ENCODE data around the gene ADGRD1.

DNA sequence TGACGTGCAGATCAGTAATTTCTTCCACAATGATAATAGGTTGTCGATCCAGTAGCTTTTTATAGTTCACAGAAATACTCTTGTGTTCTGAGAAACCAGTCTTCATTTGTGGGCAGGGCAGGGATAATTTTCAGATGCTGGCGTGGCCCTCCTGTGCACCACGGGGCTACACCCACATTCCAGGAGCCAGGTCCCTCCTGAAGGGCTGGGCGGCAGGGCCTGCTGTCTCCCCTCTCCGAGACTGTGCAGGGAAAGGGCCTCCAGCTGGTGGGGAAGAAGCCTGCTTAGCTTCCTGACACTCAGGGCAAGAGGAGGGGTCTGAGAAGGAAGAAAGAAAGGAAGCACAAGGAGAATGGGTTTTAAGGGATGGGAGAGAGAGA, 94.9 kb downstream of the ADGRD1 start:
- TF ChIP-seq POLR2A (IDR thresholded peaks at IDR 0.05) (no peak), EP300 (IDR thresholded peaks at IDR 0.05) (no peak)
- TF ChIP-seq, protein P1, sequence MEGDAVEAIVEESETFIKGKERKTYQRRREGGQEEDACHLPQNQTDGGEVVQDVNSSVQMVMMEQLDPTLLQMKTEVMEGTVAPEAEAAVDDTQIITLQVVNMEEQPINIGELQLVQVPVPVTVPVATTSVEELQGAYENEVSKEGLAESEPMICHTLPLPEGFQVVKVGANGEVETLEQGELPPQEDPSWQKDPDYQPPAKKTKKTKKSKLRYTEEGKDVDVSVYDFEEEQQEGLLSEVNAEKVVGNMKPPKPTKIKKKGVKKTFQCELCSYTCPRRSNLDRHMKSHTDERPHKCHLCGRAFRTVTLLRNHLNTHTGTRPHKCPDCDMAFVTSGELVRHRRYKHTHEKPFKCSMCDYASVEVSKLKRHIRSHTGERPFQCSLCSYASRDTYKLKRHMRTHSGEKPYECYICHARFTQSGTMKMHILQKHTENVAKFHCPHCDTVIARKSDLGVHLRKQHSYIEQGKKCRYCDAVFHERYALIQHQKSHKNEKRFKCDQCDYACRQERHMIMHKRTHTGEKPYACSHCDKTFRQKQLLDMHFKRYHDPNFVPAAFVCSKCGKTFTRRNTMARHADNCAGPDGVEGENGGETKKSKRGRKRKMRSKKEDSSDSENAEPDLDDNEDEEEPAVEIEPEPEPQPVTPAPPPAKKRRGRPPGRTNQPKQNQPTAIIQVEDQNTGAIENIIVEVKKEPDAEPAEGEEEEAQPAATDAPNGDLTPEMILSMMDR (IDR thresholded peaks at IDR 0.05), result no peak
